HG03064 (cell line): ENCODE results near the gene CRLF1.
A peak's percentile ranks its signal among the peaks of the same experiment; 100 is the strongest.

Experiments
- ATAC-seq: cut with Tn5 transposase; IDR thresholded peaks from one replicate; pipeline ENCODE4 v1.9.1; 2021; ENCODE audit warnings: low read depth; ENCODE audit not compliant: unreplicated experiment

Gene CRLF1

DNA sequence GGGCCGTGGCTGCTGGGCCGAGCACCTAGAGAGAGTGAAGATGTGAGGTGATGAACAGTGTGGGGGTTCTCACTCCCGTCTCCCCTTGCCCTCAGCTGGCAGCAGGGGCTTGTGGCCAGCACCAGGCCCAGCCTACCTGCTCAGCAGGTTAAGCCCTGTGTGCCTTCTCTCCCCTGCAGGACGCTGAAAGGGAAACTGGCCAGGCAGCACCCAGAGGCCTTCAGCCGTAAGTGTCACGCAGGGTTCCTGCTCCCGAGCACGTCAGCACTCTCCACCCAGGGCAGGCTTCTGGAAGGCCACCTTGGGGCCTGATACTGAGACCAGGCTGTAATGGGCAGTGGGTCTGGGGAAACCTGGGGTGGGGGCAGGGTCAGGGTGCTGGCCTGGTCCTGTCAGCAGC, 39.6 kb downstream of the CRLF1 start:
- ATAC-seq = no peak

- no peak for ATAC-seq
Measured at GRCh38 chr19:18562086-18562485, 44.5 kb downstream of the CRLF1 start.

- ATAC-seq = no peak
Measured at GRCh38 chr19:18559685-18560084, 46.9 kb downstream of the CRLF1 start.

GRCh38 chr19:18558604-18559003, 48.0 kb downstream of the CRLF1 start:
- no peak for ATAC-seq

DNA sequence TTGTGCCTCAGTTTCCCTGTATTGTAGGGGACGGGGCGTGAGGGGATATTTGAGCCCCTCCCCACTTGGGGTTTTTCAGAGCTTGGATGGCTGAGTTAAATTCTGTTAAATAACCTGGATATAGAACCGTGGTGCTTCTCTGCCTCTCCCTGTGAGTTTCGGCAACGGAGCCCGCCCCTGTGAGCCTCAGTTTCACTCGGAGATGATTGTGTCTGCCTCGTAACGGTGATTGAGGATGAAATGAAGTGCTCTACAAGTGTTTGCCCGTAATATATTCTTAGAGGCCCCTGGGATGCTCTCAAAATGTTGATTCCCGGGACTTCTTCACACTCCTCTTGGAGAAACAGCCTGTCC, 48.4 kb downstream of the CRLF1 start:
- ATAC-seq = no peak

DNA sequence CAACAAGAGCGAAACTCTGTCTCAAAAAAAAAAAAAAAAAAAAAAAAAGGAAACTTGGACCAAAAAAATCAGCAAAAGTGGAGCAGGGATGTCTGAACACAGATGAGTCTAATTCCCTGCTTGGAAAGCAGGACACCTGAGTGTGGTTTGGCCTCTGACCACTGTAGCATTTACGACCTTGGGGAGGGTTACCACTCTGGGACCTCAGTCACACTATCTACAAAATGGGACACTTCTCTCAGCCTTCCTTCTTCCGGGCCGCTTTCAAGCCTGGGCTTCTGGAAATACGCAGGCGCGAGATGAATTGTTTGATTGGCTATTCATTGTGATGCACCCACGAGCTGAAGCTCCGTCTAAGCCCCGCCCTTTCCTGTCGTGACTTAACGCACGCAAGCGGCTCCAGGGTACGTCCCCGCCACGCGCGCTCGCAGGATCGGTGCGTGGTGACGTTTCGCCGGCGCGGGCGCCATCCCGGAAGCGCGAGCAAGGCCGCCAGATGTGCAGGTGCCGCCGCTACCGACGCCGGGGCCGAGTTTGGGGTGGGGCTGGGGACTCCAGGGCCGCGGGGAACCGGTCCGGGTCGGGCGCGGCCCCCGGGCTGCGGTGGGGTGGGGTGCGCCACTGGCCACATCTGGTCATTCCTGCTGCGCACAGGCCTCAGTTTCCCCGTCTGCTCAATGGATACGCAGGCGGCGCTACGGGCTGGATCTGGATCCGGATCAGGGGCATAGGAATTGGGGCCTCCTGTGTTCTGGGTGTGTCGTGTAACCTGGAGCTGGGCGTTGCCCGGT, 49.0 kb downstream of the CRLF1 start, which contains the start of gene KXD1:
TSS of gene KXD1 (plus strand) at position 460 of the 791 bp plus-strand sequence. CDS start 4,187 bp downstream, outside the sequence.
- peak; percentile 75 for ATAC-seq

- no peak for ATAC-seq
Measured at GRCh38 chr19:18551631-18552030, 55.0 kb downstream of the CRLF1 start.

DNA sequence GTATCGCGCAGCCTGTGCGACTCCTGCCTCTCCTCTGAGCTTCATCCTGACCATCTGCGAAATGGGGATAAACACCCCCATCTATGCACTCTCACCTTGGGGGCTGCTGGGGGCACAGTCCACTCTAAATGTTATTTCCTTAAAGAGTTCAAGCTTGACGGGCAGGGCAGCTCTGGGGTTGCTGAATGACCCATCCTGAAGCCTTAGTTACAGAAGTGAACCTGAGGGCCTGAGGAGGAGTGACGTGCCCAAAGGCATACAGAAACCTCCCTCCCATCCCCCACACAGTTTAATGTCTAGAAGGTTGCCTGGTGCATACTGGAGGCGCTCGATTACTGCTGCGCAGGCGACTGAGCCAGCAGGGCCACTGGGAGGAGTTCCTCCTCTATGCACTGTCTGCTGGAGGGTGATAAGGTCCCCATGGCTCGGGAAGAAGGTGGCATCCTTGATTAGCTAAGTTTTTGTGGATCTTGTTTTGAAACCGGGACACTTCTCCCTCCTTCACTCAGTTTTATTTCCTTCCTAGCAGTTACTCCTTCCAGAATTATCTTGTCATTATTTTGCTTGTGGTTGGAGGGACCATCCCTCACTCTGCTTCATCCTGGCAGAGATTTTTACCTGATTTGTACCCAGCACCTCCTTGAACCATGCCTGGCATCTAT, 62.7 kb downstream of the CRLF1 start:
- peak; percentile 46 for ATAC-seq
